Kidney glomerular epithelial cell (primary cell): ENCODE measurements around the gene HRK.

Source experiments
- DNase-seq: peaks from one replicate; lab custom pipeline; 2025; lab: John Stamatoyannopoulos, UW

The HRK gene

GRCh38 chr12:116864371-116865160 lies 16.7 kb downstream of the HRK start:
- DNase-seq = no peak

- no peak for DNase-seq
Observed at GRCh38 chr12:116863275-116863767, 17.9 kb downstream of the HRK start.

- DNase-seq = no peak
Observed at GRCh38 chr12:116862167-116862566, 19.1 kb downstream of the HRK start.

GRCh38 chr12:116861320-116861719 lies 19.9 kb downstream of the HRK start:
- no peak for DNase-seq

- DNase-seq = no peak
Observed at GRCh38 chr12:116860263-116860662, 21.0 kb downstream of the HRK start.

- DNase-seq = no peak
Observed at GRCh38 chr12:116859079-116859478, 22.2 kb downstream of the HRK start.

GRCh38 chr12:116856729-116857128 lies 24.5 kb downstream of the HRK start:
- no peak for DNase-seq

- DNase-seq = no peak
Observed at GRCh38 chr12:116855744-116856470, 25.3 kb downstream of the HRK start.

- no peak for DNase-seq
Observed at GRCh38 chr12:116853507-116853906, 27.7 kb downstream of the HRK start.

- no peak for DNase-seq
Observed at GRCh38 chr12:116852303-116852702, 28.9 kb downstream of the HRK start.

- DNase-seq = no peak
Observed at GRCh38 chr12:116849216-116849615, 32.0 kb downstream of the HRK start.

GRCh38 chr12:116843085-116843484 lies 38.2 kb downstream of the HRK start:
- DNase-seq = no peak

- no peak for DNase-seq
Observed at GRCh38 chr12:116839287-116839830, 41.9 kb downstream of the HRK start.

GRCh38 chr12:116838365-116838764 lies 42.9 kb downstream of the HRK start:
- no peak for DNase-seq

- DNase-seq = no peak
Observed at GRCh38 chr12:116837097-116837496, 44.1 kb downstream of the HRK start.

- DNase-seq = no peak
Observed at GRCh38 chr12:116835484-116835883, 45.8 kb downstream of the HRK start.

- no peak for DNase-seq
Observed at GRCh38 chr12:116833474-116833873, 47.8 kb downstream of the HRK start.

GRCh38 chr12:116832353-116832752 lies 48.9 kb downstream of the HRK start:
- DNase-seq = no peak

GRCh38 chr12:116827432-116827831 lies 53.8 kb downstream of the HRK start:
- DNase-seq = no peak

- DNase-seq = no peak
Observed at GRCh38 chr12:116821291-116821690, 60.0 kb downstream of the HRK start.

- DNase-seq = no peak
Observed at GRCh38 chr12:116820064-116820656, 61.1 kb downstream of the HRK start.

- peak; percentile 81 for DNase-seq
Observed at GRCh38 chr12:116818948-116819832, 62.1 kb downstream of the HRK start.
